Mesendoderm (in vitro differentiated cells): ENCODE data around the gene ITSN1.

ENCODE experiments used
- DNase-seq: peaks from one replicate; pipeline ENCODE4 v3.0.0; 2013
- H2AK5ac ChIP-seq: 2 replicates; pipeline ENCODE4 v1.6.1; 2013; ENCODE audit warnings: low read length, inconsistent platforms
- H2BK120ac ChIP-seq: 2 replicates; pipeline ENCODE4 v1.6.1; 2013; ENCODE audit warnings: low read depth, mild to moderate bottlenecking, low read length, moderate library complexity, mixed read lengths
- H2BK15ac ChIP-seq: replicated peaks from 2 replicates; pipeline ENCODE4 v1.6.1; 2013; ENCODE audit warnings: low read depth, mild to moderate bottlenecking, moderate library complexity
- H2BK5ac ChIP-seq: 2 replicates; pipeline ENCODE4 v1.6.1; 2013; ENCODE audit warnings: low read length, inconsistent platforms
- H3K18ac ChIP-seq: 2 replicates; pipeline ENCODE4 v1.6.1; 2013; ENCODE audit warnings: mild to moderate bottlenecking, low read length, mixed read lengths
- H3K23ac ChIP-seq: one replicate; pipeline ENCODE4 v1.6.1; 2013; ENCODE audit warnings: low read length
- H3K27ac ChIP-seq: 2 replicates; pipeline ENCODE4 v1.5.1; 2013; ENCODE audit warnings: low read depth, mild to moderate bottlenecking, inconsistent platforms, low read length, moderate library complexity
- H3K27me3 ChIP-seq: 2 replicates; pipeline ENCODE4 v1.6.1; 2013; ENCODE audit warnings: low read length, control low read depth, mild to moderate bottlenecking, inconsistent platforms; ENCODE audit not compliant: insufficient read depth, poor library complexity
- H3K36me3 ChIP-seq: 2 replicates; pipeline ENCODE4 v1.6.1; 2013; ENCODE audit warnings: low read length, inconsistent platforms; ENCODE audit not compliant: control insufficient read depth, insufficient read depth
- H3K4ac ChIP-seq: one replicate; pipeline ENCODE4 v1.6.1; 2013; ENCODE audit warnings: low read depth, mild to moderate bottlenecking, low read length, moderate library complexity
- H3K4me1 ChIP-seq: 2 replicates; pipeline ENCODE4 v1.6.1; 2013; ENCODE audit warnings: low read depth, low read length, inconsistent platforms; ENCODE audit not compliant: control insufficient read depth
- H3K4me2 ChIP-seq: 2 replicates; pipeline ENCODE4 v1.6.1; 2013; ENCODE audit warnings: low read length
- H3K4me3 ChIP-seq: 2 replicates; pipeline ENCODE4 v1.5.1; 2013; ENCODE audit warnings: mild to moderate bottlenecking, low read length
- H3K56ac ChIP-seq: one replicate; pipeline ENCODE4 v1.6.1; 2013; ENCODE audit warnings: low read length
- H3K79me1 ChIP-seq: 2 replicates; pipeline ENCODE4 v1.6.1; 2013; ENCODE audit warnings: low read length, inconsistent platforms
- H3K79me2 ChIP-seq: 2 replicates; pipeline ENCODE4 v1.6.1; 2013; ENCODE audit warnings: mild to moderate bottlenecking, low read length; ENCODE audit not compliant: control insufficient read depth, insufficient read depth
- H3K9ac ChIP-seq: 2 replicates; pipeline ENCODE4 v1.6.1; 2013; ENCODE audit warnings: low read length, inconsistent platforms
- H4K5ac ChIP-seq: one replicate; pipeline ENCODE4 v1.6.1; 2013; ENCODE audit warnings: low read length
- H4K8ac ChIP-seq: one replicate; pipeline ENCODE4 v1.6.1; 2013; ENCODE audit warnings: low read depth, mild to moderate bottlenecking, control low read depth, low read length, moderate library complexity
- WGBS: extraction: QIAGEN DNeasy Blood & Tissue Kit; methylation state at CpG from one replicate; pipeline ENCODE4 v1.1.7; 2013; ENCODE audit warnings: low lambda C conversion rate, missing lambda C conversion rate; ENCODE audit not compliant: insufficient coverage; ENCODE audit errors: extremely low coverage; 5-methylcytosine and 5-hydroxymethylcytosine counted together

The ITSN1 gene

GRCh38 chr21:33841561-33841960 is 199.3 kb downstream of the ITSN1 start:
- no peak overlapping the region for H3K23ac ChIP-seq
- no peaks in the 10 kb centered on the region for H3K4me1 ChIP-seq
- WGBS = no CpG with 5 or more reads among the region's 7 CpGs
- H2BK5ac ChIP-seq = no peak overlapping the region
- no peak overlapping the region for H3K4me2 ChIP-seq
- H3K27ac ChIP-seq = no peak overlapping the region
- no peak overlapping the region for H2AK5ac ChIP-seq
- no peak for DNase-seq
- no peak overlapping the region for H4K8ac ChIP-seq
- H2BK120ac ChIP-seq = no peak overlapping the region
- H2BK15ac ChIP-seq = no peak overlapping the region
- no peak overlapping the region for H4K5ac ChIP-seq
- H3K4me3 ChIP-seq = no peak overlapping the region
- no peaks in the 10 kb centered on the region for H3K79me1 ChIP-seq
- no peak overlapping the region for H3K18ac ChIP-seq
- H3K79me2 ChIP-seq = no peaks in the 10 kb centered on the region
- no peak overlapping the region for H3K9ac ChIP-seq
- H3K4ac ChIP-seq = no peak overlapping the region
- no peak overlapping the region for H3K56ac ChIP-seq
- no peaks in the 10 kb centered on the region for H3K27me3 ChIP-seq
- no peaks in the 10 kb centered on the region for H3K36me3 ChIP-seq

DNA sequence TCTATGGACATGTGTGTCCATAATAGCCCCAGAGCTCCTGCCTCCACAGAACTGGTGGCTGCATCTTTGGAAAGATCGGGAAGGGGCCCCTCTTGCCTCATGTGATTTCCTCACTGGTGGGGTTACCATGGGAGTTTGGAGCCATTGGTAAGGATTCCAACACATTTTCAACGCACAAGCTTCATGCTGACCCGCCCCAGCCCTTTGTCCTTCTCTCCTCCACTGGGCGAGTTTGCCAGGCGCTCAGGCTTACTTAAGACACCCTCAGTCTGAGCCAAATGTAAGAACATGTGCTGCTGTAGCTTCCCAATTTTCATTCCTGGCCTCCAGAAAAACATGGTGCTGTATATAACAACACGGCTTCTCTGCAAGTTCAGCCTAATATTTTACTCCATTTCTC is 200.9 kb downstream of the ITSN1 start:
- Histone ChIP-seq H4K8ac (no peak overlapping the region), H3K4me2 (no peak overlapping the region), H2BK15ac (no peak overlapping the region), H3K79me2 (no peaks in the 10 kb centered on the region), H3K9ac (no peak overlapping the region), H2BK5ac (no peak overlapping the region), H3K18ac (no peak overlapping the region), H3K56ac (no peak overlapping the region), H3K36me3 (no peaks in the 10 kb centered on the region), H2BK120ac (no peak overlapping the region), H3K27ac (no peak overlapping the region), H3K27me3 (no peaks in the 10 kb centered on the region), H3K4me1 (no peaks in the 10 kb centered on the region), H3K4me3 (no peak overlapping the region), H3K79me1 (no peaks in the 10 kb centered on the region), H3K23ac (no peak overlapping the region), H4K5ac (no peak overlapping the region), H3K4ac (no peak overlapping the region), H2AK5ac (no peak overlapping the region)
- WGBS = no CpG with 5 or more reads among the region's 6 CpGs
- no peak for DNase-seq

DNA sequence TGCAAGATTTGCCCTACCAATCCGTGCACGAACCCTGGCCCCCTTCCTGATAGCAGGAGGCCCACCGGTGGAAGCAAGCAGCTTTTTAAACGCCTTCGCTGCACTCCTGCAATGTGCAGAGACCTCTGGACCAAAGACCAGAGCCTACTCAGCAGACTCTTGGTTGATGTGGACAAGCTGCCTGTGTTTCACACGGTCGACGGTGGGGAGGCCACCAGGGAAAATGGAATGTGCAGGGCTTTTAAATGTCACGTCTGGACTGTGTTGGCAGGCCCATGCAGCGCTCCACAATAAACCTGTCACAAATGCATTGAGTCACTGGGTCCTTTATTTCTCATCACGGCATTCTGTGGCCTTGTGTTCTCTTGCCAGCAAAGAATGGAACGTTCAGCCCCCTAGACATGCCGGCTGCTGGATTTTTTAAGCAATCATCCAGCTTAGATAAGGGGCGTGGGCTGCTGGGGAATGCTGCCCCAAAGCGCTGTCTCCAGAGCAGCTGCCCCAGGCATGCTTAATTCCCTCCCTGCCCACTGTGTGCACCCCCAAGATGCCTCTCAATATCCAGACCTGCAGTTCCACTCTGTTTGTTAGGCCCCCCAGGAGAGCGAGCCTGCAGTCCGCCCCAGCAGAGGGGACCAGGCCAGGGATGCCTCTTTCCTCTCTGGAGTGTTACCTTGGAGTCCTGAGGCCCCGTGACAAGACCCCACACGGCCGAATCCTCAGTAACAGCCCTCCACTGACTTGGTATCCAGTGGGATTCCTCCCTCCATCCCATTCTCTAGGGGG is 202.0 kb downstream of the ITSN1 start:
- no peak overlapping the region for H3K9ac ChIP-seq
- no peaks in the 10 kb centered on the region for H3K36me3 ChIP-seq
- H2AK5ac ChIP-seq = no peak overlapping the region
- H2BK15ac ChIP-seq = no peak overlapping the region
- no peak overlapping the region for H4K5ac ChIP-seq
- H4K8ac ChIP-seq = no peak overlapping the region
- DNase-seq = no peak
- H3K27ac ChIP-seq = no peak overlapping the region
- H3K79me1 ChIP-seq = no peaks in the 10 kb centered on the region
- H3K79me2 ChIP-seq = no peaks in the 10 kb centered on the region
- H2BK5ac ChIP-seq = no peak overlapping the region
- no peaks in the 10 kb centered on the region for H3K27me3 ChIP-seq
- no peak overlapping the region for H3K4ac ChIP-seq
- no CpG with 5 or more reads among the region's 20 CpGs for WGBS
- H2BK120ac ChIP-seq = no peak overlapping the region
- no peaks in the 10 kb centered on the region for H3K4me1 ChIP-seq
- no peak overlapping the region for H3K18ac ChIP-seq
- peak overlapping the region; percentile 91 for H3K23ac ChIP-seq
- H3K56ac ChIP-seq = no peak overlapping the region
- H3K4me2 ChIP-seq = no peak overlapping the region
- no peak overlapping the region for H3K4me3 ChIP-seq

GRCh38 chr21:33844890-33845205 is 202.5 kb downstream of the ITSN1 start:
- Histone ChIP-seq H3K36me3 (no peaks in the 10 kb centered on the region), H3K4me1 (no peaks in the 10 kb centered on the region), H2BK5ac (no peak overlapping the region), H3K79me1 (no peaks in the 10 kb centered on the region), H4K5ac (no peak overlapping the region), H3K4ac (no peak overlapping the region), H3K27ac (no peak overlapping the region), H3K9ac (no peak overlapping the region), H3K27me3 (no peaks in the 10 kb centered on the region), H3K4me2 (no peak overlapping the region), H3K18ac (no peak overlapping the region), H4K8ac (no peak overlapping the region), H3K79me2 (no peaks in the 10 kb centered on the region), H2AK5ac (no peak overlapping the region), H3K4me3 (no peak overlapping the region), H2BK120ac (no peak overlapping the region), H2BK15ac (no peak overlapping the region), H3K23ac (no peak overlapping the region), H3K56ac (no peak overlapping the region)
- no peak for DNase-seq
- no CpG with 5 or more reads among the region's 6 CpGs for WGBS

- no peak overlapping the region for H3K4me2 ChIP-seq
- no peak overlapping the region for H4K5ac ChIP-seq
- H3K79me2 ChIP-seq = no peaks in the 10 kb centered on the region
- H3K4me3 ChIP-seq = no peak overlapping the region
- H4K8ac ChIP-seq = no peak overlapping the region
- no peaks in the 10 kb centered on the region for H3K79me1 ChIP-seq
- H3K27me3 ChIP-seq = no peaks in the 10 kb centered on the region
- H2BK120ac ChIP-seq = no peak overlapping the region
- no peak overlapping the region for H2AK5ac ChIP-seq
- WGBS = no CpG with 5 or more reads among the region's 3 CpGs
- H3K56ac ChIP-seq = no peak overlapping the region
- H3K23ac ChIP-seq = no peak overlapping the region
- H2BK5ac ChIP-seq = no peak overlapping the region
- no peak overlapping the region for H3K4ac ChIP-seq
- DNase-seq = no peak
- no peaks in the 10 kb centered on the region for H3K4me1 ChIP-seq
- H3K36me3 ChIP-seq = no peaks in the 10 kb centered on the region
- H3K9ac ChIP-seq = no peak overlapping the region
- no peak overlapping the region for H2BK15ac ChIP-seq
- no peak overlapping the region for H3K18ac ChIP-seq
- no peak overlapping the region for H3K27ac ChIP-seq
Measured at GRCh38 chr21:33846141-33846540, 203.8 kb downstream of the ITSN1 start.
